ENCODE results near the gene LAPTM5. TPM values are rescaled to one million over a fixed set of nuclear protein-coding genes. Genes with fewer than 3 reads are reported as not detected.

Gene LAPTM5
- total and polyA plus RNA-seq, 4 donors = 58.7 to 653 (median 271) TPM

DNA sequence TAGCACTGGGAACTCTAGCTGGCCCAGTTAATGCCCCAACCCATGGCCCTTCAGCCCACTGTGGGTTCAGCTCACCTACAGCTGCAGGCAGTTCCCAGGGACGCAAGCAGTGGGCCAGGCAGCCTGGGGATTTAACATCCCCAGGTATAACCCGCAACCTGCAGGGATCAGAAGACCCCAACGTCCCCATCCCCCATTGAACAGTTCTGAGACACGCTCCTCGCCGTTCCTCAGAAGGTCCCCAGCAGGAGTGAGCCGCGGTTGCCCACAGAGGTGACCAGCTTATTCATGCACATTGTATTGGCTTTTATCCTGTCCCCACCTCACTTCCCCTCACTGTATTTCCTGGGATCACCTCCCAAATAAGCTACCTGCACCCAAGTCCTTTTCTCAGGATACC, 29.2 kb downstream of the LAPTM5 start:
- no peak overlapping the region for H3K4me3 ChIP-seq
- no peak overlapping the region for H3K27ac ChIP-seq (ENCODE audit: low read depth in 1 of 2, low read length in 1 of 2)
- ATAC-seq (ENCODE audit: insufficient read depth, low FRiP score) (no peak), DNase-seq (no peak)
- H3K9ac ChIP-seq (ENCODE audit: insufficient read depth in 1 of 2, low read length in 2 of 2) = no peak overlapping the region
- H3K4me1 ChIP-seq (ENCODE audit: control insufficient read depth in 5 of 5, insufficient read depth in 5 of 5, low read length in 5 of 5) = peaks cover 0 to 3% (median 0%) of the 10 kb centered on the region in 5 donors
- peaks cover 0 to 3% (median 0%) of the 10 kb centered on the region in 4 donors for H3K36me3 ChIP-seq (ENCODE audit: control insufficient read depth in 4 of 4, insufficient read depth in 4 of 4, low read length in 4 of 4)
- H3K27me3 ChIP-seq (ENCODE audit: control insufficient read depth in 3 of 3, insufficient read depth in 3 of 3, low read length in 2 of 3) = no peaks in the 10 kb centered on the region
- TF ChIP-seq, protein P1, sequence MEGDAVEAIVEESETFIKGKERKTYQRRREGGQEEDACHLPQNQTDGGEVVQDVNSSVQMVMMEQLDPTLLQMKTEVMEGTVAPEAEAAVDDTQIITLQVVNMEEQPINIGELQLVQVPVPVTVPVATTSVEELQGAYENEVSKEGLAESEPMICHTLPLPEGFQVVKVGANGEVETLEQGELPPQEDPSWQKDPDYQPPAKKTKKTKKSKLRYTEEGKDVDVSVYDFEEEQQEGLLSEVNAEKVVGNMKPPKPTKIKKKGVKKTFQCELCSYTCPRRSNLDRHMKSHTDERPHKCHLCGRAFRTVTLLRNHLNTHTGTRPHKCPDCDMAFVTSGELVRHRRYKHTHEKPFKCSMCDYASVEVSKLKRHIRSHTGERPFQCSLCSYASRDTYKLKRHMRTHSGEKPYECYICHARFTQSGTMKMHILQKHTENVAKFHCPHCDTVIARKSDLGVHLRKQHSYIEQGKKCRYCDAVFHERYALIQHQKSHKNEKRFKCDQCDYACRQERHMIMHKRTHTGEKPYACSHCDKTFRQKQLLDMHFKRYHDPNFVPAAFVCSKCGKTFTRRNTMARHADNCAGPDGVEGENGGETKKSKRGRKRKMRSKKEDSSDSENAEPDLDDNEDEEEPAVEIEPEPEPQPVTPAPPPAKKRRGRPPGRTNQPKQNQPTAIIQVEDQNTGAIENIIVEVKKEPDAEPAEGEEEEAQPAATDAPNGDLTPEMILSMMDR (IDR thresholded peaks at IDR 0.05; ENCODE audit: control extremely low read depth, extremely low read depth) = no peak
- whole genome bisulfite sequencing, 2 donors = 77 to 84% methylated on average over 8 of the region's 8 CpGs
- H3K9me3 ChIP-seq (ENCODE audit: control insufficient read depth in 4 of 4, insufficient read depth in 3 of 4, low read length in 3 of 4) = peaks cover 0 to 2% (median 0%) of the 10 kb centered on the region in 4 donors

DNA sequence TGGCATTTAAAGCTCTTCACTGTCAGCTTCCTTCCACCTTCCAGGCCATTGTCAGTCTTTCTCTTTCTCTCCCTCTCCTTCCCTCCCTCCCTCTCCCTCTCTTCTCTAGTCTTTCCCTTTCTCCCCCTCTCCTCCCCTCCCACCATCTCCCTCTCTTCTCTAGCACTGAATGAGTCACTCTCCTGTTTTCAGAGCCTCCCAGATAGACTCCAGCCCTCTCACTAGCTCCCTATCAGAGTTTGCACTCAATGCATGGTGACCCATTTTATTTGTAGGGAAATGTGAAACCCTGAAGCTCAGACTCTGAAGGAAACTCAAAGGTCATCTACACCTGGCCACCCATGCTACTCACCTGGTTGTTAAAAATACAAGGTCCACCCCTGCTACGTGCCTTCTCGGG, 29.8 kb downstream of the LAPTM5 start:
- H3K4me1 ChIP-seq (ENCODE audit: control insufficient read depth in 5 of 5, insufficient read depth in 5 of 5, low read length in 5 of 5) = peaks cover 0 to 3% (median 0%) of the 10 kb centered on the region in 5 donors
- 95 to 100% methylated on average over 2 of the region's 2 CpGs for WGBS, 2 donors
- DNase-seq = no peak
- no peaks in the 10 kb centered on the region for H3K27me3 ChIP-seq (ENCODE audit: control insufficient read depth in 3 of 3, insufficient read depth in 3 of 3, low read length in 2 of 3)
- no peak overlapping the region for H3K4me3 ChIP-seq
- H3K36me3 ChIP-seq (ENCODE audit: control insufficient read depth in 4 of 4, insufficient read depth in 4 of 4, low read length in 4 of 4) = peaks cover 0 to 3% (median 0%) of the 10 kb centered on the region in 4 donors
- peaks cover 0 to 2% (median 0%) of the 10 kb centered on the region in 4 donors for H3K9me3 ChIP-seq (ENCODE audit: control insufficient read depth in 4 of 4, insufficient read depth in 3 of 4, low read length in 3 of 4)
- H3K9ac ChIP-seq (ENCODE audit: insufficient read depth in 1 of 2, low read length in 2 of 2) = no peak overlapping the region
- no peak for ATAC-seq (ENCODE audit: insufficient read depth, low FRiP score)
- H3K27ac ChIP-seq (ENCODE audit: low read depth in 1 of 2, low read length in 1 of 2) = no peak overlapping the region
- TF ChIP-seq, protein P1 (IDR thresholded peaks at IDR 0.05; ENCODE audit: control extremely low read depth, extremely low read depth) = no peak

DNA sequence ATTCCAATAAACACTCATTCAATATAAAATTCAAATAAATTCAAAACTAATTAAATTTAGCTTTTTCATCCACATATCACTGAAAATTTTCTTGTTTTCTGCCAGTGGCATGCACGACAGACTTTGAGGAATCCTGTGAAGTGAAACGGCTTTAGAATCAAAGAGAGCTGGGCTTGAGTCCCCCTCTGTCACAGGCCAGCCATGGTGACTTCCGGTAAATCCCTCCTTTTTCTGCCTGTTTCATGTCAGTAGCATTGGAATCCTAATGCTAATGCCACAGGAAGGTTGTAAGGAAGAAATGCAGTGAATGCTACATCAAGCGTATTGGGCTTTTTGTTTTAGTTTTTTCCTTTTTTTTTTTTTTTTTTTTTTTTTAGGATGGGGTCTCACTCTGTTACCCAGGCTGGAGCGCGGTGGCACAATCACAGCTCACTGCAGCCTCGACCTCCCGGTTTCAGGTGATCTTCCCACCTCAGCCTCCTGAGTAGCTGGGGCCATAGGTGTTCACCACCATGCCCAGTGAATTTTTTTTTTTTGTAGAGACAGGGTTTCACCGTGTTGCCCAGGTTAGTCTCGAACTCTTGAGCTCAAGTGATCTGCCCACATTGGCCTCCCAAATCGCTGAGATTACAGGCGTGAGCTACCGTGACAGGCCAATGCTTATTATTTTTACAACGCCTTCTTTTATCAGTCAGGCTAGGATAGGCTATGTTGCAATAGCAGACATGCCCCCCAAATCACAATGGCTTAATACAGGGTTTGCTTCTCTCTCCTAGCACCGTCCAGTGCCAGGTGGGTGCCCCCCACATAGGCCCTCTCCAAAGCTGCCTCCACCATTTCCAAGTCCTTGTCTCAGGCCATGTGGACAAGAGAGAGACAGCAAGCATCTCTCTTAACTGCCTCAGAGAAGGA, 30.5 kb downstream of the LAPTM5 start:
- H3K27me3 ChIP-seq (ENCODE audit: control insufficient read depth in 3 of 3, insufficient read depth in 3 of 3, low read length in 2 of 3) = no peaks in the 10 kb centered on the region
- H3K36me3 ChIP-seq (ENCODE audit: control insufficient read depth in 4 of 4, insufficient read depth in 4 of 4, low read length in 4 of 4) = peaks cover 0 to 3% (median 0%) of the 10 kb centered on the region in 4 donors
- TF ChIP-seq, protein P1 (IDR thresholded peaks at IDR 0.05; ENCODE audit: control extremely low read depth, extremely low read depth) = no peak
- no peak overlapping the region for H3K4me3 ChIP-seq
- DNase-seq = no peak
- no peak overlapping the region for H3K27ac ChIP-seq (ENCODE audit: low read depth in 1 of 2, low read length in 1 of 2)
- H3K9me3 ChIP-seq (ENCODE audit: control insufficient read depth in 4 of 4, insufficient read depth in 3 of 4, low read length in 3 of 4) = peaks cover 0 to 2% (median 0%) of the 10 kb centered on the region in 4 donors
- no peak overlapping the region for H3K9ac ChIP-seq (ENCODE audit: insufficient read depth in 1 of 2, low read length in 2 of 2)
- ATAC-seq (ENCODE audit: insufficient read depth, low FRiP score) = no peak
- H3K4me1 ChIP-seq (ENCODE audit: control insufficient read depth in 5 of 5, insufficient read depth in 5 of 5, low read length in 5 of 5) = peaks cover 0 to 3% (median 0%) of the 10 kb centered on the region in 5 donors
- WGBS, 2 donors = 88 to 89% methylated on average over 15 of the region's 15 CpGs

Data from lung (tissue), 12 donors.